GM23338 (cell line): ENCODE results near the gene NTMT1.

Experiments used
- CREB1 ChIP-seq: fragments of 250-450 bp; sonication (Bioruptor Pico); IDR thresholded peaks from 2 replicates; pipeline ENCODE4 v1.5.0; 2020; ENCODE audit warnings: low read depth, mild to moderate bottlenecking, moderate library complexity
- CTCF ChIP-seq, 2 experiments: fragments of 200-600 bp in 1 of 2; sonication (generic) in 1 of 2; conservative IDR thresholded peaks; 2 replicates each; pipeline versions ENCODE4 v1.5.1 to v1.6.1; 2016 to 2017; ENCODE audit warnings: antibody characterized with exemption in 2 of 2, low read depth in 2 of 2, mild to moderate bottlenecking in 2 of 2, moderate library complexity in 1 of 2
- ETS1 ChIP-seq: IDR thresholded peaks from 2 replicates; pipeline ENCODE4 v1.6.1; 2016; ENCODE audit warnings: antibody characterized with exemption
- EZH2 ChIP-seq: fragments of 200-600 bp; sonication (generic); IDR thresholded peaks from one replicate; pipeline ENCODE4 v1.8.0; 2017; ENCODE audit warnings: antibody characterized with exemption, mild to moderate bottlenecking, low read depth; ENCODE audit not compliant: unreplicated experiment
- EZH2phosphoT487 ChIP-seq: fragments of 200-600 bp; sonication (generic); IDR thresholded peaks from one replicate; pipeline ENCODE4 v1.8.1; 2018; ENCODE audit warnings: antibody characterized with exemption; ENCODE audit not compliant: unreplicated experiment
- JUNB ChIP-seq: IDR thresholded peaks from one replicate; pipeline ENCODE4 v1.6.1; 2016; ENCODE audit warnings: antibody characterized with exemption; ENCODE audit not compliant: unreplicated experiment
- NANOG ChIP-seq: IDR thresholded peaks from 2 replicates; pipeline ENCODE4 v1.6.1; 2016; ENCODE audit warnings: antibody characterized with exemption, borderline replicate concordance
- POLR2AphosphoS5 ChIP-seq: IDR thresholded peaks from 2 replicates; pipeline ENCODE4 v1.6.1; 2016; ENCODE audit warnings: antibody characterized with exemption, low read depth
- REST ChIP-seq: IDR thresholded peaks from one replicate; pipeline ENCODE4 v1.6.1; 2018; ENCODE audit warnings: antibody characterized with exemption; ENCODE audit not compliant: unreplicated experiment
- STAT1 ChIP-seq: IDR thresholded peaks from one replicate; pipeline ENCODE4 v1.6.1; 2016; ENCODE audit warnings: antibody characterized with exemption; ENCODE audit not compliant: unreplicated experiment
- ZNF114 ChIP-seq: fragments of 250-450 bp; sonication (Bioruptor Pico); IDR thresholded peaks from 2 replicates; pipeline ENCODE4 v1.5.0; 2020; ENCODE audit warnings: mild to moderate bottlenecking, moderate library complexity
- ZNF331 ChIP-seq: fragments of 250-450 bp; sonication (Bioruptor Pico); IDR thresholded peaks from 2 replicates; pipeline ENCODE4 v1.5.0; 2020; ENCODE audit warnings: low read depth, mild to moderate bottlenecking, moderate library complexity
- ZNF462 ChIP-seq: fragments of 250-450 bp; sonication (Bioruptor Pico); IDR thresholded peaks from 2 replicates; pipeline ENCODE4 v1.5.0; 2020; ENCODE audit warnings: mild to moderate bottlenecking, moderate library complexity

GRCh38 chr9:129675620-129676019, 49.7 kb downstream of the NTMT1 start:
- no peak for TF ChIP-seq CTCF (conservative IDR thresholded peaks at IDR 0.05; ENCODE audit: low read depth in 2 of 2)
- TF ChIP-seq ETS1: no peak
- TF ChIP-seq REST: no peak
- TF ChIP-seq POLR2AphosphoS5: no peak
- TF ChIP-seq JUNB: no peak
- TF ChIP-seq EZH2: no peak
- no peak for TF ChIP-seq EZH2phosphoT487
- TF ChIP-seq STAT1: no peak
- no peak for TF ChIP-seq CREB1 (CRISPR knock-in tag)
- TF ChIP-seq NANOG: no peak
- TF ChIP-seq ZNF462 (CRISPR knock-in tag): no peak
- no peak for TF ChIP-seq ZNF331
- no peak for TF ChIP-seq ZNF114 (CRISPR knock-in tag)
